22Rv1 (cell line): ENCODE measurements around the gene CARD11.
A peak's percentile ranks its signal among the peaks of the same experiment; 100 is the strongest.

Source experiments
- H3K27ac ChIP-seq: fragments of 450-650 bp; 2 replicates; pipeline ENCODE4 v1.5.1; 2017
- ZFX ChIP-seq: fragments of 450-650 bp; IDR thresholded peaks from 2 replicates; pipeline ENCODE4 v1.6.1; 2017; ENCODE audit warnings: antibody characterized with exemption, borderline replicate concordance
- TF ChIP-seq, protein P1 (sequence below): fragments of 450-650 bp; IDR thresholded peaks from 2 replicates; pipeline ENCODE4 v1.5.1; 2017; ENCODE audit warnings: mild to moderate bottlenecking

CARD11 gene

DNA sequence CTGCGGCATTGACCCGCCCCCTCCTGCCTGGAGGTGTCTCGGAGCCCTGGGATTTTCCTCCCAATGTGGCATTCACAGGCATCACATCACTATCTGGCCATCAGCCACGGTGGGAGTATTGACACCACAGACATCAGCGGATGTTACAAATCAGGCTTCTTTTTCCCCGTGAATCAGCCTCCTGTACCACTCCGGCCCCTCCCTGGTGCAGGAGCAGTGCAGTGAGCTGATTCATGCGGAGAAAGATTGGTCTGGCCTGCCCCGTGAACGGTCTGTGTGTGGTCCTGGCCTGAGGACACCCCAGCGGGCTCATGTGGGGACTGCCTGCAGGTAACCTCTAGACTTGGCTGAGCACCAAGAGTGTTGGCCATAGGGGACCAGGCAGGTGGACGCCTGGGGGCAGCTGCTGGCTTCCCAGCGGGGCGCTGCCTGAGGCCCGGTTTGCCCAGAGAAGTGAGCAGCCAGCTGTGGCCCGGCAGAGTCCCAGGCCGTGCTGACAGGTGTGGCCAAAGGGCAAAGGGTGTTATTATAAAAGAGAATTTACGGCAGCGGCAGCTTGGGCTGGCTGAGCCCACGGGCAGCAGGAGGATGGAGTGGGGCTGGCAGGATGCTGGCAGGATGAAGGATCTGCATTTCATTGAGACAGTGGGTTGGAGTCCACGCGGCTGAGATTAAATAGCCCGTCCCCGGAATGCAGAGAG, 167.5 kb downstream of the CARD11 start:
- TF ChIP-seq, protein P1, sequence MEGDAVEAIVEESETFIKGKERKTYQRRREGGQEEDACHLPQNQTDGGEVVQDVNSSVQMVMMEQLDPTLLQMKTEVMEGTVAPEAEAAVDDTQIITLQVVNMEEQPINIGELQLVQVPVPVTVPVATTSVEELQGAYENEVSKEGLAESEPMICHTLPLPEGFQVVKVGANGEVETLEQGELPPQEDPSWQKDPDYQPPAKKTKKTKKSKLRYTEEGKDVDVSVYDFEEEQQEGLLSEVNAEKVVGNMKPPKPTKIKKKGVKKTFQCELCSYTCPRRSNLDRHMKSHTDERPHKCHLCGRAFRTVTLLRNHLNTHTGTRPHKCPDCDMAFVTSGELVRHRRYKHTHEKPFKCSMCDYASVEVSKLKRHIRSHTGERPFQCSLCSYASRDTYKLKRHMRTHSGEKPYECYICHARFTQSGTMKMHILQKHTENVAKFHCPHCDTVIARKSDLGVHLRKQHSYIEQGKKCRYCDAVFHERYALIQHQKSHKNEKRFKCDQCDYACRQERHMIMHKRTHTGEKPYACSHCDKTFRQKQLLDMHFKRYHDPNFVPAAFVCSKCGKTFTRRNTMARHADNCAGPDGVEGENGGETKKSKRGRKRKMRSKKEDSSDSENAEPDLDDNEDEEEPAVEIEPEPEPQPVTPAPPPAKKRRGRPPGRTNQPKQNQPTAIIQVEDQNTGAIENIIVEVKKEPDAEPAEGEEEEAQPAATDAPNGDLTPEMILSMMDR: no peak
- TF ChIP-seq ZFX: no peak
- H3K27ac ChIP-seq: no peak overlapping the region

DNA sequence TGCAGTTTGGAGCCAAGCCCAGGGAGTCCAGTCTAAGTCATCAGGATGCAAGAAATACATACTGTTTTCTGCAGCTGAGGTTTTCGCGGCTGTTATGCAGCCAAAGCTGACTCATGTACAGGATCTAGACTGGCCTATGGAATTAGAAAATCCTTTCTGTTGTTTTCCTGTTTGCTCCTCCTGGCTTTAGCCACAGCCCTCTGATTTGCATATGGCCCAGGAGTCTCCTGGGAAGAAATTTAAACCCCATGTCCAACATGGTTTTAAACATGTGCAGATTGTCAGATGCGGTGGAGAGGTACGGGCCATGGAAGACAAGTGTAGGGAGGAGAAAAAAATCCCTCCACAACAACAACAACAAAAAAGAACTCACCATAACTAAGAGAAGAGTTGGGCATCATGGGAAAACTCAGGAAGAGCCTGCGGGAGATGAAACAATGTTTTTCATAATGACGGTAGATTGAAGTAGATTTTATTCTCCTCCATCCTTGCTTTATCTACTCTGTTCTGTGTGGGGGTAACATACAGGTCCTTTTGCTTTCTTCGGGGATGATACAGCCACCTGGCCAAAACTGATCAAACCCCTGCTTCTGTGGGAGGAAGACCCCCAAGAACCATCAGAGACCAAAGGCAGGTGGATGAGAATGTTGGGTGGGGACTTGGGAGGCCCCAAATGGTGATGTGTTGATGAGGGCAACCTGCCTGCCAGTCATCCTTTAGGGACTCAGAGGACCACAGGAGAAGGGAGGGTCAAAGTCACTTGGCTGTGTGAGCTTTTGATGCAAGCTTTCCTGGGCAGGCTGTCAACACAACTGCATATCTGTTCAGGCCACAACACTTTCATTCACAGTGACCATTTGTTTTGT, 169.7 kb downstream of the CARD11 start:
- TF ChIP-seq, protein P1: no peak
- no peak for TF ChIP-seq ZFX
- H3K27ac ChIP-seq: peak overlapping the region; percentile 8; the same call in 1 of the 2 replicates

DNA sequence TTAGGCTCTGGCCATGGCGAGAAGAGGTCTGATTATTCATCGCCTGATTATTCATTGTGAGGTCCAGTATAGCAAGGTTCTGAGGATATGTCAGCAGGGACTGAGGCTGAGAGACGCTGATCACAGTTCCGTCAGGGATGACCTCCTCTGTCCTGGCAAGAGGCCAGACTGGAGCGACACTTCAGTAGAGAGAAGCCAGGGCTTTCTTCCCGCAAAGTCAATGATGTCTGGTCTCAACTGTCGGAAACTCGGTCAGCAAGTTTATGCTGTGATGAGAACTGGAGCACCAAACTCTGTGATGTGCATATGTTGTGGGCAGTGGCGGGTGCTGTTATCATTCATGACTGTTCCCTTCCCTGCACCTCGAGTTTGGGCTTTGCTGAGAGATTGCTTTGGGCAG, 170.5 kb downstream of the CARD11 start:
- TF ChIP-seq ZFX: no peak
- TF ChIP-seq, protein P1: no peak
- peak overlapping the region; percentile 8; the same call in 1 of the 2 replicates for H3K27ac ChIP-seq

DNA sequence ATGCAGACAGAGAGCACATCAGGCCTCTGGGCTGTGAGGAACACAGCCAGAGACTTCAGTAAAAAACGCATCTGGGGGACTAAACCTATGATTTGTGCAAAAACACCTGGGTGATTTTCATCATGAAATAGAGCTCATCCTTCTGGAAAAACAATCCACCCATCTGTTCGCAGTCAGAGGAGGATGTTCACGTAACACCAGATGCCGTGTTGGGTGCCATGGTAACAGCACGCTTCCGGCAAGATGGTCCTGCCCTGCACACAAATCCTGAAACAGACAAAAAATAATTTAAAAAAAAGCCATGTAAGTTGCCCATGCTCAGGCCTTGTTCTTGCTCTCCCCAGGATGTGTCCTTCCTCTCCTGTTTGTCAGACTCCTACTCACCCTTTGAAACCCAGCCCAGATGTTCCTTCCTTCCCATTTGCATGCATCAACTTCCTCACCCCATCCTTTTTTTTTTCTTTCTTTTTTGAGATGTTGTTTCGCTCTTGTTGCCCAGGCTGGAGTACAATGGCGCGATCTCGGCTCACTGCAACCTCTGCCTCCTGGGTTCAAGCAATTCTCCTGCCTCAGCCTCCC, 171.3 kb downstream of the CARD11 start:
- TF ChIP-seq, protein P1: no peak
- TF ChIP-seq ZFX: no peak
- H3K27ac ChIP-seq: no peak overlapping the region

DNA sequence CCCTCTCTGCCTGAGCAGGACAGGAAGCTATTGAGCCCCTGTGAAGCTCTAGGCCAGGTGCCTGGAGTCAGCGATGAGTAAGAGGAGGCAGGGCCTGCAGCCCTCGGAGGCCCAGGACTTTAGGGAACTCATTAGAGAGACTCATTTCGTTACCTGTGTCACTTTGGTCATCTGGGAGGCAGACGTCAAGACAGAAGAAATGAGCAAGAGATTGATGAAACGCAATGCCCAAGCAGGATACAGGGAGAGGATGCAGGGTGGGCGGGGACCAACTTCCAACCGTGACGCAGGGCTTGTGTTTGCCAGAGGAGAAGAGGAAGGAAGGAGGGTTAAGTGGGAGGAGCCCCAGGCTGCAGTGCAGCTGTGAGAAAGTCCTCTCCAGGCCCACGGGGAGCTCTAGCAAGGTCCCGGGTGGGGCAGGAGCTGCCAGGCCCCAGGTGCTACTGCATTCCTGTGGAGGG, 173.2 kb downstream of the CARD11 start:
- no peak for TF ChIP-seq ZFX
- TF ChIP-seq, protein P1: no peak
- H3K27ac ChIP-seq: no peak overlapping the region

DNA sequence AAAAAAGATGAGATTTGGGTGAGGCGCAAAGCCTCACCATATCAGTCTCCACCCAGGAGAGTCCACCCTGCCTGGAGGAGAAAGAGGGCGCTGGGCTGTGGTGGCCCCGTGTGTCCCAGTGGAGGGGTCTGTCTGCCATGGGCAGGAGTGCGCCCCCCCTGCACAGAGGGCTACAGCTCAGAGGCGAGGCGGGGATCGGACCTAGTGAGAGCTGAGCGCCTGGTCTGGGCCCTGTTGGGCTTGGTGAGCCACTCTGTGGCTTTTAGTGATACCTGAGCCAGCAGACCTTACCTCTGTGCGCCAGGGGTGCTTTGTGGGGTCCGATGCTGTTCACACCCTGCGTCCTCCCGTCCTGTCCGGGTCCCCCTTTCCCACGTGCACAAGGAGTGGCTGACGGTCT, 173.7 kb downstream of the CARD11 start:
- TF ChIP-seq ZFX: no peak
- TF ChIP-seq, protein P1: no peak
- H3K27ac ChIP-seq: no peak overlapping the region
